ENCODE measurements around the gene FAM163B.
A peak's percentile ranks its signal among the peaks of the same experiment; 100 is the strongest.

The FAM163B gene

DNA sequence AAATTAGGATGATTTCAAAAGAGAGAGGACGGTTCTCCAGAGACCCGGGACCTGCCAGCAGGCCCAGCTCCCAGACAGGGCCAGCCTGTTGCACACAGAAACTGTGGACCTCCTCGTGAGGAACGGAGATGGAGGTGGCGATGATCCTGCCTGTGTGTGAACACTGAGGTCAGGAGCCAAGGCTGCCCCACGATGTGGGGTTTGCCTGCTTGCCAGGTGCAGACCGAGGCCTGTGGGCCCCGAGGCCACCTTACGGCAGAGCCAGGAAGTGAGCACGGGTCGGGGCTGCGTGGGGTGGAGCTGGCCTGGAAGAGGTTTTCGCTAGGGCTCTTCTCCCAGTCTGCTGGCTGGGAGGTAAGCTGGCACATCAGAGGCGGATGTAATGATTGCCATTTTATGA lies 4.3 kb downstream of the FAM163B start:
- H3K4me3 Mint-ChIP-seq, result peak overlapping the region; percentile 39
- no peaks in the 10 kb centered on the region for H3K9me3 Mint-ChIP-seq
- DNase-seq (ENCODE audit: low spot score in 2 of 2) (no peak), ATAC-seq (ENCODE audit: low read depth) (no peak)
- H3K27me3 Mint-ChIP-seq, result peaks cover 20% of the 10 kb centered on the region
- no peak overlapping the region for H3K27ac Mint-ChIP-seq
- no peaks in the 10 kb centered on the region for H3K36me3 Mint-ChIP-seq
- H3K4me1 Mint-ChIP-seq, result peaks cover 8% of the 10 kb centered on the region

DNA sequence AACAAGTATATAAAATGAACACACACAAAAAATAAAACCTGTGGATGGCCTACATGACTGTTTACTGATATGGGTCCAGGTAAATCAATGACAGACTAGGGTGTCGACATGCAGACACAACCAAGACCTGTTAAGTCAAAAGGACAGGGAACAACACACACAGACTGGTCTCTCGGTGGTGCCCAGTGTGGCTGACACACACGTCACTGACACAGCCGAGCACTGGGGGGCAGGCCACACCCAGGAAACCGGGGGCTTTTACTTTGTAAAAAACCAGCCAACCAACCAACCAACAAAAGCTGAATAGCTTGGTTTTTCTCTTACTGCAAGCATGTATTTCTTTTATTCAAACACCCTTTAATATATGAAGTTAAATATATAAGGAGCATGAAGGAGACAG lies 5.0 kb downstream of the FAM163B start:
- Mint-ChIP-seq H3K9me3 (no peaks in the 10 kb centered on the region), H3K27ac (no peak overlapping the region), H3K4me1 (peaks cover 8% of the 10 kb centered on the region), H3K36me3 (no peaks in the 10 kb centered on the region), H3K27me3 (peaks cover 15% of the 10 kb centered on the region), H3K4me3 (no peak overlapping the region)
- peak; percentile 46 for ATAC-seq (ENCODE audit: low read depth)
- DNase-seq (ENCODE audit: low spot score in 2 of 2), result no peak

DNA sequence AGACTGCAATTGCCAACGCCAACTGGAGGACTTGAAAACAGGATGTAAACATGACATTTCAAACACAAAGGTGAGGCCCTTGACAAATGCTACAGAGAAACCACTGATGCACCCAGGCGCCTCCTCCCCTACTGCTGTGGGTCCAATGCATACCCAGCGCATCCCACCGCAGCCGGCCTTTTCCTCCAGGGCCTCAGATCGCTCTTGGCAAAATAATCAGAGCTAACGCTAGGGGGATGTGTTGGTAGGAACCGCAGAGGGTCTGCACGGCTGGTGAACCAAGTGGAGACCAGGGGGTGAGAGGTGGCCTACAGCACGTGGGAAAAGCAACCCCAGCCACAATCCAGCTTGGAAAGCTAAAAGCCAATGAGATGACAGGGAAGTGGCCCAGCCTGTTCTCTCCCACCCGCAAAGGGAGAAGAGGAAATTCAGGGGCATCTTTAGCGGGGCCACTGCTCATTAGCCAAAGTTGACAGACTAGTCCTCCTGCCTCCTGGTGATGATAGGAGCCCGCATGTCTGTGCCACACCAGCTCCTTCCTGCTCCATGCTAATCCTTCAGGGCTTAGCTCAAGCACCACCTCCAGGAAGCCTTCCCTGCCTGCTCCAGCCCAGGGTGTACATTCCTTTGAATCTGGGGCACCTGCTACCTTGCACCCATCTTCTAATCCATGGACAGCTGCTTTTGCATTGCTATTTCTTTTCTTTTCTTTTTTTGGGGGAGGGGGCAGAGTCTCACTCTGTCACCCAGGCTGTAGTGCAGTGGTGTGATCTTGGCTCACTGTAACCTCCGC lies 5.9 kb downstream of the FAM163B start:
- H3K36me3 Mint-ChIP-seq, result no peaks in the 10 kb centered on the region
- no peak overlapping the region for H3K27ac Mint-ChIP-seq
- no peak for ATAC-seq (ENCODE audit: low read depth)
- peaks cover 15% of the 10 kb centered on the region for H3K27me3 Mint-ChIP-seq
- DNase-seq (ENCODE audit: low spot score in 2 of 2), result no peak
- H3K9me3 Mint-ChIP-seq, result no peaks in the 10 kb centered on the region
- peaks cover 8% of the 10 kb centered on the region for H3K4me1 Mint-ChIP-seq
- H3K4me3 Mint-ChIP-seq, result no peak overlapping the region

DNA sequence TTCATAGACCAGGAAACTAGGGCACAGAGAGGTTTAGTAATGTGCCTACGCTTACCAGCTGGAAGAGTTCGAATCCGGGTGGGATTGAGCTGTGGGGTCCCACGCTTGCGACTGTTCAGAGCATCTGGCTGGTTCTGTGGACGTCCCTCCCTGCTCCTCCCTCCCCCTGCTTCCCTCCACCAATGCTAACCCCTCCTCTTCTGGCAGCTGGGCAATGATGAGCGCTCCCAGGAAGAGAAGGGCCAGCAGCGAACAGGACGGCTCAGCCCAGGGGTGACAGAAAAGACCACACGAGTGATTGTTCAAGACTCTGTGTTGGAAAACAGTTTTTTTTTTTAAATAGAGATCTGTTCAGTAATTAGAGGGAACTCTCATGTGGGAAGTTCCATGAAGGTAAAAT lies 6.9 kb downstream of the FAM163B start:
- ATAC-seq (ENCODE audit: low read depth) (no peak), DNase-seq (ENCODE audit: low spot score in 2 of 2) (no peak)
- Mint-ChIP-seq H3K4me1 (peaks cover 8% of the 10 kb centered on the region), H3K36me3 (no peaks in the 10 kb centered on the region), H3K9me3 (peaks cover 1% of the 10 kb centered on the region), H3K4me3 (no peak overlapping the region), H3K27me3 (peaks cover 15% of the 10 kb centered on the region), H3K27ac (no peak overlapping the region)

DNA sequence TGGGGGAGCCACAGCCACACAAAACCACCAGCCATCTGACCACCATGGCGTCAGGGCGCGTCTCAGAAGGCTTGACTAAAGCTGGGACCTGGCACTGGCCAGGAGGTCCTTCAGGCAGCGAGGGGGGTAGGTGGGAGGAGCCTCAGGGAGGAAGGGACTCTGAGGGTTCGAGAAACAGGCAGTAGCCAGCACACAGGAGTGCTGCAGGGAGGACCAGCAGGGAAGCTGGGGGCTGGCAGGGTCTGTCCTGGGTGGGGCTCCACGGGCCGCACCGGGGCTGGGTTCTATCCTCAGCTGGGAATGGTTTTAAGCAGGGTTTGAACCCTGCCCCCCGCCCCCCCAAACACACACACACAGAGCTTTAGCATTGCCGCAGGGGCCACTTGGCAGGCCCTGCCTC lies 7.4 kb downstream of the FAM163B start:
- H3K4me3 Mint-ChIP-seq, result no peak overlapping the region
- ATAC-seq (ENCODE audit: low read depth) (no peak), DNase-seq (ENCODE audit: low spot score in 2 of 2) (no peak)
- no peak overlapping the region for H3K27ac Mint-ChIP-seq
- peaks cover 2% of the 10 kb centered on the region for H3K36me3 Mint-ChIP-seq
- H3K27me3 Mint-ChIP-seq, result peaks cover 13% of the 10 kb centered on the region
- peaks cover 5% of the 10 kb centered on the region for H3K9me3 Mint-ChIP-seq
- peaks cover 8% of the 10 kb centered on the region for H3K4me1 Mint-ChIP-seq

DNA sequence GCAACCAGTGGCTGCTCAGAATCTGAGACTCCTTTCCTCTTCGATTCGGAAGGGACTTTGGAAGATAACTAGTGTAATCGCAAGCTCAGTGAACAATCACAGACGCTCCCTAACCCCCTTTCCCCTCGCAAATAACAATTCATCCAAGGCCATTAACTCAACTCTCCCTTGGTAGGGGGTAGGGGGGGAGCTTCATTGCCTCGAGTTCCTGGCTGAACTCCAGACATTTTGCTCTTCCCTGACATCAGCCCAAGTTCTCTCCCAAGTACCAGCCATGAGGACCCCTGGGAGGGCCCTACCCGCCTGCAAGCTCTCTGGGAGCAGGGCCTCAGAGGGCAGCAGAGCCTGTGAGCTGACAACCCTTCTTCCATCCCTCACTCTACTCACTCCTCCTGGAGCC lies 8.4 kb downstream of the FAM163B start:
- Mint-ChIP-seq H3K4me3 (no peak overlapping the region), H3K36me3 (peaks cover 2% of the 10 kb centered on the region), H3K9me3 (peaks cover 5% of the 10 kb centered on the region), H3K27ac (no peak overlapping the region), H3K27me3 (peaks cover 14% of the 10 kb centered on the region), H3K4me1 (peaks cover 8% of the 10 kb centered on the region)
- ATAC-seq (ENCODE audit: low read depth) (no peak), DNase-seq (ENCODE audit: low spot score in 2 of 2) (no peak)

DNA sequence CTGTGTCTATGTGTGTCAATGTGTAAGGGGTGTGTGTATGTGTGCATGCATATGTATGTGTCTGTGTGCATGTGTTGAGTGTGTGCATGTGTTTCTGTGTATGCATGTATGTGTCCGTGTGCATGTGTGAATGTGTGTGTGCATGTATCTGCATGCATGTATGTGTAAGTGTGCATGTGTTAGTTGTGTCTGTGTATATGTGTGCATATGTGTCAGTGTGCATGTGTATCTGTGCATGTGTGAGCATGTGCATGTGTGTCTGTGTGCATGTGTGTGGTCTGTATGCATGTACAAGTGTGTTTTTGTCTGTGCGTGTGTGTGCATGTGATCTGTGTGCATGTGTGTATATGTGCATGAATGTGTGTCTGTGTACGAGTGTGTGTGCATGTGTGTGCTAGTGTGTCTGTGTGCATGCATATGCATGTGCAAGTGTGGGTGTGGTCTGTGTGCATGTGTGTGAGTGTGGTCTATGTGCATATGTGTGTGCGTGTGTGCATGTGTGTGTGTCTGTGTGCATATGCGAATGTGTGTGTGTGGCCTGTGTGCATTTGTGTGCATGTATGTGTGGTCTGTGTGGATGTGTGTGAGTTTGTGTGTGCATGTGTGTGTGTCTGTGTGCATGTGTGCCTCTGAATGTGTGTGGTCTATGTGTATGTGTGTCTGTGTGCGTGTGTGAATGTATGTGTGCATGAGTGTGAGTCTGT lies 9.6 kb downstream of the FAM163B start:
- Mint-ChIP-seq H3K27ac (no peak overlapping the region), H3K27me3 (peaks cover 17% of the 10 kb centered on the region), H3K4me1 (peaks cover 4% of the 10 kb centered on the region), H3K4me3 (no peak overlapping the region), H3K9me3 (peaks cover 5% of the 10 kb centered on the region), H3K36me3 (peaks cover 2% of the 10 kb centered on the region)
- DNase-seq (ENCODE audit: low spot score in 2 of 2) (no peak), ATAC-seq (ENCODE audit: low read depth) (no peak)

DNA sequence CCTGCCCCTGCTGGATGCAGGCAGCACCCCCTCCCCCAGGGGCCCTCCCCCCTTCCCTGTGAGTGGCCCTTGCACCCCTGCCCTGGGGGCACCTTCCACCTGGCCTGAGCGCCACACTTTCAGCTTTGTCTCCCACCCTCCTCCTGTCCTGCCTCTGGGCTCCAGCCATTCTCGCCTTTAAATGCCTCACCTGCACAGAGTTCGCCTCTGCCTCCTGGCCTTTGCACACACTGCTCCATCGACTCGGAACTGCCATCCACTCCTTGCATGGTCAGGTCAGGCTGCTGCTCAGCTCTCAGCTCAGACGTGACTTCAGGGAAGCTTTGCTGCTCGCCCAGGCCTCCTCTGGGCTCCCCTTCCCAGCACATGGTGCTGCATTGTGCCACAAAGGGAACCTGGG lies 10.2 kb downstream of the FAM163B start:
- peaks cover 17% of the 10 kb centered on the region for H3K27me3 Mint-ChIP-seq
- no peak overlapping the region for H3K4me3 Mint-ChIP-seq
- H3K4me1 Mint-ChIP-seq, result no peaks in the 10 kb centered on the region
- peaks cover 5% of the 10 kb centered on the region for H3K9me3 Mint-ChIP-seq
- no peak overlapping the region for H3K27ac Mint-ChIP-seq
- no peak for DNase-seq (ENCODE audit: low spot score in 2 of 2)
- ATAC-seq (ENCODE audit: low read depth), result no peak
- H3K36me3 Mint-ChIP-seq, result peaks cover 2% of the 10 kb centered on the region

DNA sequence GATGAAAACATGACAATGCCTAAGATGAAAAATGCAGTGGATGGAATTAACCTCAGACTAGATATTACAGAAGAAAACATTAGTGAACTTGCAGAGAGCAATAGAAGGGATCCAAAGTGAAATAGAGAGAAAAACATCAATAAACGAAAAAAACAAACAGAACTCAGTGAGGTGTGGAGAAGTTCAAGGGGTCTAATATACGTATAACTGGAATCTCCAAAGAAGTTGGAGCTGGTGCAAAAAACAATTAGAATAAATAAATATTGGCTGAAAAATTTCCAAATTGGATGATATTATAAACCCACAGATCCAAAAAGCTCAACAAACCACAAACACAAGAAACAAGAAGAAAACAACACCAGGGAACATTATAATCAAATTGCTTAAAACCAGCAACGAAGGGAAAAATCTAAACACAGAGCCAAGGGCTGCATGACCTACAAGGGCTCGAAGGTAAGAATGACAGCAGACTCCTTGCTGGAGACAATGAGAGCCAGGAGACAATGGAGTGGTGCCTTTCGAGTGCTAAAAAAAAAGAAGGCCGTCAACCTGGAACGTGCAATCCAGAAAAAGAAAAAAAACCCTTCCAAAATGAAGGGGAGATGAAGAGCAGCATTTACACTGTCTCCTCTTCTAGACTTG lies 11.8 kb downstream of the FAM163B start:
- H3K9me3 Mint-ChIP-seq, result peaks cover 5% of the 10 kb centered on the region
- no peaks in the 10 kb centered on the region for H3K4me1 Mint-ChIP-seq
- H3K36me3 Mint-ChIP-seq, result peaks cover 2% of the 10 kb centered on the region
- ATAC-seq (ENCODE audit: low read depth), result no peak
- H3K27me3 Mint-ChIP-seq, result peaks cover 19% of the 10 kb centered on the region
- H3K27ac Mint-ChIP-seq, result no peak overlapping the region
- no peak for DNase-seq (ENCODE audit: low spot score in 2 of 2)
- no peak overlapping the region for H3K4me3 Mint-ChIP-seq

DNA sequence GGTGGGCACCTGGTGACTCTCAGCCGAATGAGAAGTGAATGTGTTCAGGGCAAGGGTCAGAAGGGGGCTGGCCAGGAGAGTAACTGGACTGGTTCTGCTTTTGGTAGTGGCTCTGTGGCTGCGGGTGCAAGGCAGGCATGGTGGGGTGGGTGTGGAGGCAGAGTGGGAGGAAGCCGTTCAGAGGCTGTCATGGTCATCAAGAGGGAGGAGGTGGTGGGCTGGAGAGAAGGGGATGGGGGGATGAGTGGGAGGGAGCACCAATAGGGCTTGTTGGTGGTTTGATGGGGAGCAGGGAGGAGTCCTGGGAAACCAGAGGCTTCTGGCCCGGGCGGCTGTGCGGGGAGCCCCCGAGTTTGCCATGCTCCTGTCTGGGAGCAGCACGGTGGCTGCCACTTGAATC lies 13.3 kb downstream of the FAM163B start:
- H3K9me3 Mint-ChIP-seq, result peaks cover 5% of the 10 kb centered on the region
- no peak for ATAC-seq (ENCODE audit: low read depth)
- peaks cover 20% of the 10 kb centered on the region for H3K27me3 Mint-ChIP-seq
- no peak overlapping the region for H3K27ac Mint-ChIP-seq
- H3K36me3 Mint-ChIP-seq, result peaks cover 2% of the 10 kb centered on the region
- DNase-seq (ENCODE audit: low spot score in 2 of 2), result no peak
- H3K4me3 Mint-ChIP-seq, result no peak overlapping the region
- no peaks in the 10 kb centered on the region for H3K4me1 Mint-ChIP-seq

DNA sequence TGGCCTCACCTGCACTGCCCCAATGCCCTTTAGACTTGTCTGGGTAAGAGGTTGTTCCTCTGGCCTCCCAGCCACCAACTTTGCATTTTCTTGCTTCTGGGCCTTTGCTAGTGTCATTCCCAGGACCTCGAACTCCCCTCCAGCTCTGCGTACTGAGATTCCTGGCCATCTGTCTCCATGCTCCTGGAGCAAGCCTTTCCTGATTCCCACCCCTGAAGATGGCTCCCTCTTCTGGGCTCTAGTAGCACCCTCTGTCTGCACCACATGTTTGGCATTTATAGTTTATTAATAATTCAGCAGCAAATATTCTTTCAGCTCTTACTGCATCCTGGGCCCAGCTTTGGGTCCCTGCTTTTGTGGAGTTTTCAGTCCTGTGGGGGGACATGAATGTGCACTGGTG lies 14.9 kb downstream of the FAM163B start:
- Mint-ChIP-seq H3K4me1 (no peaks in the 10 kb centered on the region), H3K27me3 (peaks cover 22% of the 10 kb centered on the region), H3K36me3 (peaks cover 2% of the 10 kb centered on the region), H3K4me3 (no peak overlapping the region), H3K9me3 (peaks cover 5% of the 10 kb centered on the region), H3K27ac (no peak overlapping the region)
- no peak for ATAC-seq (ENCODE audit: low read depth)
- DNase-seq (ENCODE audit: low spot score in 2 of 2), result no peak

DNA sequence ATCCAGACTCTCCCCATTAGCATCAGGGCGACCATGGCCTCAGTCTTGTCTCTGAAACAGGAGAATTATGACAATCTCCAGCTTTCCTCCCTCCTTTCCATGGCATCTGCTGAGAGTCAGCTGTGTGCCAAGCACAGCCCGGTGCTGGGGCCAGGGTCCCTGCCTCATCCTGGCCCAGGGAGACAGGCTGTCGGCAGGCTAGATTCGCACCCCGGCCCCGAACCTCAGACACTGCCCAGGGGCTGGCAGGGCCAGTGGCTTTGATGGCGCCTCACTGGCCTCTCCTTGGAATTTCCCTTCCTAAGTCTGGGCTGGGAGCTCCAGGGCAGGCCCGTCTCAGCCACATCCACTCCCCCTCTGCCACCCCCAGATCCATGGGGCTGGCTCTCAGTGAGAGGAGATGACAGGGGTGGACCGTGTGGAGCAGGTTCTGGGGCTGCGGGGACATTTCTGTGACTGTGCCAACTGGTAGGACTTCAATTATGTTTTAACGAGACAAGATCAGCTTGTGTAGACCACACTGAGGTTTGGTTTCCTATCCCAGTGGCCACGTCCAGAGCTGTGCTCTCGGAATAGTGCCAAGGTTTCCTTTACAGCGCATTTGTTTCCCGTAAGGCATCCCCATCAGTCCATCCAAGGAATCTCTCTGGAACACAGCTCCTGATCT lies 15.5 kb downstream of the FAM163B start:
- Mint-ChIP-seq H3K27me3 (peaks cover 22% of the 10 kb centered on the region), H3K9me3 (peaks cover 5% of the 10 kb centered on the region), H3K4me1 (no peaks in the 10 kb centered on the region), H3K27ac (no peak overlapping the region), H3K4me3 (no peak overlapping the region), H3K36me3 (peaks cover 2% of the 10 kb centered on the region)
- DNase-seq (ENCODE audit: low spot score in 2 of 2) (no peak), ATAC-seq (ENCODE audit: low read depth) (no peak)

DNA sequence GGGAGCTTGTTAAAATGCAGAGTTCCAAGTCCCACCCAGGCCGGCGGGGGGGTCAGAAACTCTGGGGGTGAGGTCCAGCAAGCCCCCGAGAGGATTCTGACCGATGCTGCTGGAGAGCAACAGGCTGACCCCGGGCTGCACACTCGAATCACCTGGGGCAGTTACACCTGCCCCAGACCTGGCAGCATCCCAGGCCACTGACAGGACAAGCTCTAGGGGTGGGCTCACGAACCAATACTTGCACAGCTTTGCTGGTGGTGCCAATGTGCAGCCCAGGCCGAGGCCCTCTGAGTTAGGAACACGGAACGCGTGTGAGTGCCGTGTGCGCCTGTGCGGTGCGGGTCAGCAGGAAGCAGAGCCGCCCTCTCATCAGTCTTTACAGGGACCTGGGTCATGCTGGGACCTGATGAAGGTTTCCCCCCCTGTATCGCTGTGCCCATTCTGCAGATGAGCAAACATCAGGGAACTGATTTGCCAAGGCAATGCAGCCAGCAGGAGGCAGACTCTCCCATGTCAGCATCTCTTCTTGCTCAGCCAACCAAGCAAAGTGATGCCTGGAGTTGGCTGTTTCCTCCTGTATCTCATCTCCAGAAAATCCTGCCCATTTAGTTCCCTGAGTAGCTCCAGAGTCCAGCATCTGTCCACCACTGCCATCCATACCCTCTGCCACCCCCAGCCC lies 16.3 kb downstream of the FAM163B start:
- Mint-ChIP-seq H3K4me1 (no peaks in the 10 kb centered on the region), H3K27ac (no peak overlapping the region), H3K4me3 (no peak overlapping the region), H3K27me3 (peaks cover 22% of the 10 kb centered on the region), H3K9me3 (peaks cover 6% of the 10 kb centered on the region), H3K36me3 (peaks cover 2% of the 10 kb centered on the region)
- DNase-seq (ENCODE audit: low spot score in 2 of 2) (no peak), ATAC-seq (ENCODE audit: low read depth) (no peak)
